Measurements from ENCODE around the gene ANGPTL2.

ANGPTL2 gene

GRCh38 chr9:127136081-127136879, 13.8 kb upstream of the ANGPTL2 start:
- no peak for DNase-seq

GRCh38 chr9:127135056-127135745, 12.8 kb upstream of the ANGPTL2 start:
- no peak for DNase-seq

GRCh38 chr9:127133739-127134167, 11.3 kb upstream of the ANGPTL2 start:
- no peak for DNase-seq

DNA sequence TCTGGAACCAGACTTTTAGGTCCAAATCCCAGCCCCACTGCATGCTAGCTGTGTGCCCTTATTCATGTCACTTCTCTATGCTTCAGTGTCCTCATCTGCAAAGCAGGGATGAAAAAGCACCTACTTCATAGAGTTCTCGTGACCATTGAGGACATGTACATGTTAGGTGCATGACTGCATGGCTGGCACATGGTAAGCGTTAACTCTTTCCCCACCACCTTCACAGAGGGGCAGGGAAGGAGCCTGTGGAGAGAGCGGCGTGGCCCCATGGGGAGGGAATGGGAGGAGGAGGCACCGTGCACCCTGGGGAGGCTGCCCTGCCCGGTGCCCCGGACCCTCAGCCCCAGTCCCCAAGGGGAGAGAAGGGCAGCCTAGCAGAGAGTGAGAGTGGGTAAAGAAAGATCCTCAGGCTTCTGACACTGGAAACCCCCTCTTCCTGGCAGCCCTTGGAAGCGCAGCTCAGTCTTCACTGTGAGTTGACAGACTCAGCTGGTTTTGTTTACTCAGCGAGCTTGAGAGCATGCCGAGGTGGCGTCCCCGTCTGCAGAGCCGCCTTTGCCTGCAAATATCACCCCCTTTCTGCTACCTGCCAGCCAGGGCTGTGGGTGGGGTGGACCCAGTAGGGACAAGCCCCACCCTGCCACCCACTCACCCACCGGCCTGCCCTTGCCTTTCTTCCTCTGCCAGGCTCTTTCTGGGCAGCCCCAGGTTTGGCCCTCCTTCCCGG, 10.6 kb upstream of the ANGPTL2 start:
- no peak for DNase-seq

DNA sequence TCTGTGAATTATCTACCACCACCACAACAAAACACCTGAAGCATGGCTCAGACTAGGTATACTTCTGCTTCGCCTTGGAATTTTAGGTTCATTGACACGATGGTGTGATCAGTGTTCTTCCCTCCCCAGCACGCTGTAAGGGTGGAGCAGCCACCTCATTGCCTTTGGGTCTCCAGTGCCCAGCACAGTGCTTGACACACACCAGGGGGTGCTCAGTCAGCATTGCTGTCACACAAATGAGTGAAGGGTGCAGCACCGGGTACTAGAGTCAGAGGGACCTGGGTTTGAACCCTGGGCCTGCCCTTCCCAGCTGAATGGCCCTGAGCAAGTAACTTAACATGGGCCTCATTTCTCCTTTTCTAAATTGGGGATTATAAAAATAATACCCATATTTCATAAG, 9.9 kb upstream of the ANGPTL2 start:
- no peak for DNase-seq

DNA sequence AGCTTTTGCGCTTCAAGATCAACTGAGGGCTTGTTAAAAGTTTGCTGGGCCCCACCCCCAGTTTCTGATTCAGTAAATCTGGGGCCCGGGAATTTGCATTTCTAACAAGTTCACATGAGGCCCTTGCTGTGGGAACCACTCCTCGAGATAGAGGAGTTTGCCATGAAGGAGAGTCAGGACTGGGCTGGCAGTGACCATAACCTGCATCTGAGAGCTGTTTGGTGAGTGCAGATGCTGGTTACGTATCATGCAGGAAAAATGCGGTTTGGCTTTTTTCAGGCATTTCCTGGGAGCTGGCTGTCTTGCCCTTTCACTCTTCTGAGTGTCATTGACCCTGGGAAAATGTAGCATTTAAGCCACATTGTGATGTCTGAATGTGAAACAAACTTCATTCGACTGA, 9.4 kb upstream of the ANGPTL2 start:
- no peak for DNase-seq

- no peak for DNase-seq
Observed at GRCh38 chr9:127130661-127131538, 8.5 kb upstream of the ANGPTL2 start.

DNA sequence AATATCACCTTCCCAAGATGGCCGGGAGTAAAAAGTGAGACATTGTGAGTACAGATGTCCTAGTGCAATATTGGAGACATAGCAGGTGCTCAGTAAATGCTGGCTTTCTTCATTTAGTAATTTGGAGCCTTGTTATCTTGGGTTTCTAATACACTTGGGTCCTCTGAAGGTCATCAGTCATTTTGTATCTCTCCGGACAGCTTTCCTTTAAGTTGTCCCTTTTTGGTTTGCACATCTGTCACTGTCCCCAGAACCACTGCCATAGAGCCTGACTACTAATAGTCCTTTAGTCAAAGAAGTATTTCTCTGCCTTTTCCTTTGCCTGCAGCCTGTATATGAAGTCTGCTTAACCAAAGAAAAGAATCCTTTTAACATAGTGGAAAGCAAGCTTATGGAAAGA, 7.8 kb upstream of the ANGPTL2 start:
- no peak for DNase-seq

- DNase-seq = no peak
Observed at GRCh38 chr9:127129718-127130085, 7.3 kb upstream of the ANGPTL2 start.

GRCh38 chr9:127129073-127129717, 6.8 kb upstream of the ANGPTL2 start:
- DNase-seq = no peak

- no peak for DNase-seq
Observed at GRCh38 chr9:127128341-127129072, 6.1 kb upstream of the ANGPTL2 start.

DNA sequence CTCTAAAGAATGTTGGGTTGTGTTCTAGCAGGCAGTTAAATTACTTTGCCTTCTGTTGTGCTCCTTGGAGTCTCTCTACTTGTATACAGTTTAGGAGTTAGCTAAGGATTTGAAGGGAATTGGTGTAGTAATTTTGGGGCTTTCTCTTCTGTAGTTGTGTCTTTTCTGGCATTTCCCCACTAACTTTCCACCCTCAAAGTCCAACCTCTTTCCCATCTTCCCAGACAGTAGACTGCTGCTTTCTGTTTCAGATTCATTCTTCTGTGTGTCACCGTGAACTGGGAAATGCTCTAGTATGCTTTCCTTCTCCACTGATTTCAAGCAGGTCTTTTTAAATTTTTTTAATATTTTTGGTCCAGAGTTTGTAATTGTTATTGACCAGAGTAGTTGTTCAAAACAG, 4.5 kb upstream of the ANGPTL2 start:
- no peak for DNase-seq

DNA sequence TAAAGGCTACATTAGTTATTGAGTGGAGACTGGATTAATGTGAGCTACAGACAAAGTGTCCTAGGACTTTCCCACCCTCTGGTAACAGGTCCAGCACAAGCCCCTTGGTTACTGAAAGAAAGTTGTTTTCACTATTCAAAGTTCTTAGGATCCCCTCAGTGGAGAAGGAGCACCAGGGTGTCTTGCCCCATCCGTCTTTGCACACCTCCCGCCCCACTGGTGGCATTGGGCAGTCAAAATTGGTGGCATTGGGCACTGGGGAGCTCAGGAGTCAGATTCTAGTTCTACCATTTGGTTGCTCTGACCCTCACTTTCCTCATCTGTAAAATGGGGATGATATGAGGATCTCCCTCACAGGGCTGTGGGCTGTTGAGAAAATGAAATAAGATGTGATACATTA, 2.4 kb upstream of the ANGPTL2 start:
- DNase-seq = no peak

GRCh38 chr9:127124111-127124531, 1.7 kb upstream of the ANGPTL2 start:
- no peak for DNase-seq

DNA sequence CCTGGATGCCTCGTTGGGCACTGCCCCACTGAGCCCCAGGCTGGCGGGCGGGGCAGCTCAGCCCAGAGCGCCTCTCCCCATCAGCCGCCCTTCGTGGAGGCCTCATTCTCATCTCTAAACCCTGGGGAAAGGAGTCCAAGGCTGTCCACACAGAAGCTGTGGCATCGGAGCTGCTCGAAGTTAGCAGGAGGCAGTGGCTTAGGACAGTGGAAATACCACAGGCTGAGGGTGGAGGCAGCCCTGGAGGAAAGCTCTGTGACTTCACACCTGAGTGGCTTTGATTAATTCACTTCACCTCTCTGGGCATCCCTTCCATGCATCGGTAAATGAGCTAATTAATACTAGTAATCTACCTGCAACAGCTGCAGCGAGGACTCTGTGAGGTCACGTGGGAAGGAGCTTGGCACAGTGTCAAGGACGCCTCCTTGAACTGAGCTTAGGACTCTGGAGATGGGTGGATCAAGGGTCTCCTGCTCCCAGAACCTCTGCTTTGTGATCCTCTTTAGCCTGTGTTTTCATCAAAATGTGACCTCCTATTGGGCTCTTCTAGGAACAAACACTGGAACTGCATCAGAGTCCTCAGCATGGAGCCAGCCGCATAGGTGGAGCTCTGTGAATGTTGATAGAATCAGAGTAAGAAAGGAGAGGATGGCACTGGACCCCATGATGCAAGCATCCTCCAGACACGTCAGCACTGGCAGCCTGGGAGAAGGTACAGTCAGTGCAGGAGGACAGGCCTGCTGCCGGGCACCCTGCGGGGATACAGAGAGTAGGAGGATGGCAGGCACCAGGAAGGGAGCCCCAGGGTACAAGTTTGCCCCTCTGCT, 842 bp upstream of the ANGPTL2 start:
- DNase-seq = no peak

- no peak for DNase-seq
Observed at GRCh38 chr9:127121628-127122175, 733 bp downstream of the ANGPTL2 start.

- no peak for DNase-seq
Observed at GRCh38 chr9:127119320-127119709, 3.1 kb downstream of the ANGPTL2 start.

DNA sequence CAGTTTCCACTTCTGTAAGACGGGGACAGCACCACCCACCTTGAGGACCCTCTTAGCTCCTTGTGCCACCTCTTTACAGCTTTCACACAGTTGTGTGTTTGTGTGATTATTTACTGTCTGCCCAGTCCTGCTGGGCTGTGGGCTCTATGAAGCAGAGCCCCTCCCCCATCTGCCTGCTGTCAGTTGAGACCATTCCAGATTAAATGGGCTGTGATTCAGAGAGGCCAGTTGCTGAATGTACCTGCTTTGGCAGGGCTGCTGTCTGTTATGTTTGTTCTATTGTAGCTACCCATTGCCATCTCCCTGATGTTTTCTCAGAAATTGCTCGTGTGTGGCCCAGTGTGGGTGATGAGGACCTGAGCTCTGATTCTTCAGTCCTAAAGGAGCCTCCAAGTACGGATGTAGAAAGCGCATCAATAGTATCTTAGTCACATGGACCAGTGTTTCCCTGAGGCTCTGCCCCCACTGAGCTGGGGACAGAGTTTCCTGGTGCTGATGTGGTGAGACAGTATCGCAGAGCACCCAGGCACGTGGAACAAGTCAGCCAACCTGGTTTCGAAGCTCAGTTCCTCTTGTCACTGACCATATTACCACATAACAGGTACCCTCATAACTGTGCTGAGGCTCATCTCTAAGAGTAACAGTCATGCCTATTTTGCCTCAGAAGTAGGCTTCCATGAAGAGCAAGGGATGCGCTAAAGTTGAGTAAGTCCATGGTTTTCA, 3.7 kb downstream of the ANGPTL2 start:
- no peak for DNase-seq

GRCh38 chr9:127117801-127118200, 4.6 kb downstream of the ANGPTL2 start:
- DNase-seq = no peak

DNA sequence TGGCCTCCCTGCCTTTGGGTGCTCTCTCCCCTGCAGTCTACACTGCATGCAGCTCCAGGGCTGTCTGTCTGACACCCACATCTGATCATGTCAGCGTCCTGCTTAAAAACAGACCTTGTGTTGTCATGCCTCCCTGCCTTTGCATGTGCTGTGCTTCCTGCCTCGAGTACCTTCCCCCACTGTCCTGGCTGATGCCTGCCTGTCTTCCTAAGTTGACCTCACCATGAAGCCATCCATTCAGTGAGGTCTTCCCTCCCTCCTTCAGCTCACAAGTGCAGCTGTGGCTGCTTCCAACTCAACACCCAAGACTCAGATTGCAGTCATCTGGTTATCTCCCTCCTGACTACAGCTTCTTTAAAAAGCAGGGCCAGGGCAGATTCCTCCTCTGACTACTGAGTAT, 5.5 kb downstream of the ANGPTL2 start:
- no peak for DNase-seq

All from stimulated activated CD4-positive, alpha-beta T cell treated with anti-CD3 and anti-CD28 coated beads, Interleukin-15, amount 100 ng/mL, for 24 hours (primary cell).